HFF-Myc (cell line): Measurements from ENCODE around the gene NPPA.

Experiments used
- DNase-seq: peaks from one replicate; pipeline ENCODE4 v3.0.0-alpha.2; 2011; ENCODE audit warnings: low read depth; ENCODE audit errors: extremely low read depth
- H3K4me3 ChIP-seq: replicated peaks from 2 replicates; pipeline ENCODE4 v1.5.1; 2011; ENCODE audit warnings: low read depth, mild to moderate bottlenecking, control low read depth, low read length
- TF ChIP-seq, protein P1 (sequence below): IDR thresholded peaks from 2 replicates; pipeline ENCODE4 v1.5.1; 2012; ENCODE audit warnings: mild to moderate bottlenecking, low read depth, low read length, control low read depth; ENCODE audit errors: missing control alignments

NPPA gene

GRCh38 chr1:11836955-11837766 is 10.4 kb downstream of the NPPA start:
- no peak overlapping the region for H3K4me3 ChIP-seq
- TF ChIP-seq, protein P1, sequence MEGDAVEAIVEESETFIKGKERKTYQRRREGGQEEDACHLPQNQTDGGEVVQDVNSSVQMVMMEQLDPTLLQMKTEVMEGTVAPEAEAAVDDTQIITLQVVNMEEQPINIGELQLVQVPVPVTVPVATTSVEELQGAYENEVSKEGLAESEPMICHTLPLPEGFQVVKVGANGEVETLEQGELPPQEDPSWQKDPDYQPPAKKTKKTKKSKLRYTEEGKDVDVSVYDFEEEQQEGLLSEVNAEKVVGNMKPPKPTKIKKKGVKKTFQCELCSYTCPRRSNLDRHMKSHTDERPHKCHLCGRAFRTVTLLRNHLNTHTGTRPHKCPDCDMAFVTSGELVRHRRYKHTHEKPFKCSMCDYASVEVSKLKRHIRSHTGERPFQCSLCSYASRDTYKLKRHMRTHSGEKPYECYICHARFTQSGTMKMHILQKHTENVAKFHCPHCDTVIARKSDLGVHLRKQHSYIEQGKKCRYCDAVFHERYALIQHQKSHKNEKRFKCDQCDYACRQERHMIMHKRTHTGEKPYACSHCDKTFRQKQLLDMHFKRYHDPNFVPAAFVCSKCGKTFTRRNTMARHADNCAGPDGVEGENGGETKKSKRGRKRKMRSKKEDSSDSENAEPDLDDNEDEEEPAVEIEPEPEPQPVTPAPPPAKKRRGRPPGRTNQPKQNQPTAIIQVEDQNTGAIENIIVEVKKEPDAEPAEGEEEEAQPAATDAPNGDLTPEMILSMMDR = no peak

DNA sequence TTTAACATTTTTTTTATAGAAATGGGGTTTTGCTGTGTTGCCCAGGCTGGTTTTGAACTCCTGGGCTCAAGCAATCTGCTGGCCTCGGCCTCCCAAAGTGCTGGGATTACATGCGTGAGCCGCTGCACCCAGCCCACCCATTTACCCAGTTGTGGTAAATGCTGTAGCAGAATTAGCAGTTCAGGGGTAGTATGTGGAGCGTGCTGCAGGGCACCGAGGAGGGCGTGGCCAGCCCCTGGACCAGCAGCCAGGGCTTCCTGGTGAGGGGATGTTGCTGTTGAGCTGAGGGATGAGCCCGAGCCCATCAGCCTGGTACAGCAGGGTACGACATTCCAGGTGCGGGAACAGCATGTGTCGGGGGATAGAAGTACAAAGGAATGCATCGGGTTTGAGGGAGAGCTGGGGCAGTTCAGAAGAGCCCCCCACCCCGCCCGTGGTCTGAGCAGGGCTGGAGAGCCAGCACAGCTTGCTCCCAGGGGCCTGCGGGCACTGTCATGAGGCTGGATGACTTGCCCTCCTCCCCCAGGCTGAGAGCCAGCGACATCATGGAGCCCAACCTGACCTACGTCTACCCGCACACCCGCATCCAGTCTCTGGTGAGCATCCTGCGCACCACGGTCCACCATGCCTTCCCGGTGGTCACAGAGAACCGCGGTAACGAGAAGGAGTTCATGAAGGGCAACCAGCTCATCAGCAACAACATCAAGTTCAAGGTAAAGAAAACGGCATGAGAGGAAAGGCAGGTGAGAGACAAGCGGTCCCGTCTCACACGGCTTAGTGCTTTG is 11.9 kb downstream of the NPPA start:
- TF ChIP-seq, protein P1 = no peak
- no peak overlapping the region for H3K4me3 ChIP-seq
- DNase-seq = no peak

More at GRCh38 chr1:11836955-11837766, 10.4 kb downstream of the NPPA start:
- DNase-seq = no peak

GRCh38 chr1:11833900-11834299 is 13.7 kb downstream of the NPPA start:
- TF ChIP-seq, protein P1 = no peak
- H3K4me3 ChIP-seq = no peak overlapping the region
- no peak for DNase-seq

DNA sequence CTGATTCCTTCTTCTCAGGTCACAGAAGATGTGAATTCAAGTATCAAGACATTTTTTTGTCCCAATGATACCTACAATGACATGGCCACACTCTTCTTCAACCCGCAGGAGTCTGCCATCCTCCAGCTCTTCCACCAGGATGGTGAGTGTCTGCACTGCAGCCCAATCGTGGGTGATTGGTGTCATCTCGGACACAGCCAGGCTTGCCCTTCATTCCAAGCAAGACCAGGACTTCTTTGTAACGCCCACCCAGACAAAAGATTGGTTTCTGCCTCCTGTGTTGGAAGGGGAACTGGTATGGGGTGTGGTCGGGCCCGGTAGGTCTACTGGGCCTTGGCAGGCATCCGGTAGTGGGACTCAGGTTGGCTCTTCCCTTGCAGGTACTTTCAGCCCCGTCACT is 14.1 kb downstream of the NPPA start:
- TF ChIP-seq, protein P1 = no peak
- no peak for DNase-seq
- H3K4me3 ChIP-seq = no peak overlapping the region

DNA sequence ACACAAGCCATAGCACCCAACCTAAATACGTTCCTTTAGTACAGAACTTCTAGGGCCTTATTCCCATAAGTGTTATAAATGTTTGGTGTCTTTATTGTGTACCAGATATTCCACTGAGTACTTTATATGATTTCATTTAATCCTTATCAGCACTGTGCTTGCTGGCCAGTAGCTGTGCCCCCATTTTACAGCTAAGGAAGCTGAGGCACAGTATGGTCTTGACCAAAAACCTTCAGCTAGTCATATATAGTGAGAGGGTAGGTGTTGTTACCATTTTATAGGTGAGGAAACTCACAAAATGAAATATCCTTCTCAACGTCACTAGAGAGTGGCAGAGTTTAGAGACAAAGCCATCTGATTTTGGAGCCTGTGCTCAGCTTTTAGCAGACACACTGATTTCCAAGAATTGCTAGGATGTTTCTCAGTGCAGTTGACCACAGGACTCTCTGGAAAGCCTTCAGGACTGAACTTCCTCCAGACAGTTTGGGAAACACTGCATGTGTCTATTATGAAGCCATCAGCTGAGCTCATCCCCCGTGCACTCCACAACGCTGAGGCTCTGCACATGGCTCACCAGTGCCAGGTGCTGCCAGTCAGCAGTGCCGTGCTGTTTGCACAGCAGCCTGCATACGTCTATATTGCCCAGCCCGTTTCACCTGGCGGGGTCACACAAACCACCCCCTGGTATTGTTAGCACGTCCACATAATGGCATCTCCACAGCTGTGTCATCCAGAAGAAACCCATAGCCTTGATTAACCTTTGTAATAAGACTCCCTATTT is 15.4 kb downstream of the NPPA start:
- no peak for DNase-seq
- H3K4me3 ChIP-seq = no peak overlapping the region
- TF ChIP-seq, protein P1 = no peak

- TF ChIP-seq, protein P1 = no peak
- no peak for DNase-seq
- H3K4me3 ChIP-seq = no peak overlapping the region
These were observed 19.1 kb downstream of the NPPA start for GRCh38 chr1:11828511-11828910.
